Uterus (tissue), 4 donors: ENCODE data around the gene DDX24. TPM values are rescaled to one million over a fixed set of nuclear protein-coding genes. Genes with fewer than 3 reads are reported as not detected.

Experiments used
- DNase-seq, 2 donors: peaks; one replicate each; pipeline ENCODE4 v3.0.0-alpha.2; 2019 to 2020
- H3K27ac ChIP-seq, 2 donors: fragments of 200-600 bp; sonication (generic); 1 replicate in 1 of 2; 2 replicates in 1 of 2; pipeline ENCODE4 v1.5.1; 2016 to 2018
- H3K27me3 ChIP-seq, 2 donors: fragments of 200-600 bp; sonication (generic); one replicate each; pipeline ENCODE4 v1.5.1; 2018 to 2019; ENCODE audit warnings: control low read depth in 1 of 2
- H3K36me3 ChIP-seq, 2 donors: fragments of 200-600 bp; sonication (generic); one replicate each; pipeline ENCODE4 v1.5.1; 2019; ENCODE audit warnings: control low read depth in 1 of 2
- H3K4me1 ChIP-seq, 2 donors: fragments of 200-600 bp; sonication (generic); one replicate each; pipeline ENCODE4 v1.5.1; 2018 to 2019; ENCODE audit warnings: control low read depth in 1 of 2
- H3K4me3 ChIP-seq, 2 donors: fragments of 200-600 bp; sonication (generic); 1 replicate in 1 of 2; 2 replicates in 1 of 2; pipeline ENCODE4 v1.5.1; 2018 to 2019; ENCODE audit warnings: mild to moderate bottlenecking in 1 of 2
- H3K9me3 ChIP-seq, 2 donors: fragments of 200-600 bp; sonication (generic); one replicate each; pipeline ENCODE4 v1.5.1; 2019; ENCODE audit warnings: control low read depth in 1 of 2
- POLR2A ChIP-seq, 2 donors: fragments of 450-650 bp; IDR thresholded peaks; one replicate each; pipeline ENCODE4 v1.6.1; 2016; ENCODE audit warnings: antibody characterized with exemption in 2 of 2, mild to moderate bottlenecking in 1 of 2, moderate library complexity in 1 of 2
- intact Hi-C: fragments of 100-400 bp; cut with DNase I; formaldehyde crosslinking; loops from one replicate; pipeline ENCODE4 v1.15.1; 2023; ENCODE audit warnings: low total_unique reads
- total RNA-seq, 4 donors: library from RNA; depleted of rRNA in 3 of 4; stranded (reverse); fragments of >200 nt in 3 of 4; gene quantifications; one replicate each; pipeline versions ENCODE4 v1.1.0 to v1.2.4, GENCODE V29; 2014 to 2023
- TF ChIP-seq, protein P1 (sequence below), 4 experiments: fragments of 200-600 bp in 2 of 4; fragments of 450-650 bp in 2 of 4; sonication (generic) in 2 of 4; IDR thresholded peaks; one replicate each; pipeline ENCODE4 v1.5.1; 2016 to 2019; ENCODE audit warnings: antibody characterized with exemption in 4 of 4, mild to moderate bottlenecking in 2 of 4, moderate library complexity in 1 of 4
- donor health status: DM: yes; HTN: yes; CAD: no.

The DDX24 gene
- total RNA-seq, 4 donors from 2014 or later: 55.6 to 223 (median 116) TPM

DNA sequence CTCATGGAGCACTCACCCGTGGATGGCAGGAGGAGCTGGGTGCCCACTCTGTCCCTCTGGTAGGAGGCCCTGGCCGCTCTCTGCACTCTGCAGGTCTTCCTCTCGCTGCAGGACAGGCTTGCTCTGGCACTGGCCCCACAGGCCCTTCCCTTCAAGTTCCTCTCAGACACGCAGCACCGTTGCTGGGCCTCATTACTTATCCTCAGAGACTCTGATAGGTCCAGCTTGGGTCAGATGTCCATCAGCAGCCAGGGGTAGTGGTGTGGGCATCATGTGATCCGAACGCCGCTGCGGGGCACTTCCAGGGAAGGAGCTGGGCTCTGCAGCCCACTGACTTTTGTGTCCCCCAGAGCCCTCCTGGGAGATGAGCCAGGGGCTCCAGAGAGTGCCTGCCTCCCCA is 43.0 kb downstream of the DDX24 start:
- Histone ChIP-seq H3K36me3 (no peaks in the 10 kb centered on the region), H3K4me1 (no peaks in the 10 kb centered on the region), H3K9me3 (no peaks in the 10 kb centered on the region), H3K27me3 (no peaks in the 10 kb centered on the region), H3K27ac (no peak overlapping the region), H3K4me3 (no peak overlapping the region)
- intact Hi-C loops: loop anchor here (2.0 kb wide), 1 partner anchor 99 kb away; no protein-coding TSS in a partner anchor
- DNase-seq: no peak
- TF ChIP-seq, protein P1, sequence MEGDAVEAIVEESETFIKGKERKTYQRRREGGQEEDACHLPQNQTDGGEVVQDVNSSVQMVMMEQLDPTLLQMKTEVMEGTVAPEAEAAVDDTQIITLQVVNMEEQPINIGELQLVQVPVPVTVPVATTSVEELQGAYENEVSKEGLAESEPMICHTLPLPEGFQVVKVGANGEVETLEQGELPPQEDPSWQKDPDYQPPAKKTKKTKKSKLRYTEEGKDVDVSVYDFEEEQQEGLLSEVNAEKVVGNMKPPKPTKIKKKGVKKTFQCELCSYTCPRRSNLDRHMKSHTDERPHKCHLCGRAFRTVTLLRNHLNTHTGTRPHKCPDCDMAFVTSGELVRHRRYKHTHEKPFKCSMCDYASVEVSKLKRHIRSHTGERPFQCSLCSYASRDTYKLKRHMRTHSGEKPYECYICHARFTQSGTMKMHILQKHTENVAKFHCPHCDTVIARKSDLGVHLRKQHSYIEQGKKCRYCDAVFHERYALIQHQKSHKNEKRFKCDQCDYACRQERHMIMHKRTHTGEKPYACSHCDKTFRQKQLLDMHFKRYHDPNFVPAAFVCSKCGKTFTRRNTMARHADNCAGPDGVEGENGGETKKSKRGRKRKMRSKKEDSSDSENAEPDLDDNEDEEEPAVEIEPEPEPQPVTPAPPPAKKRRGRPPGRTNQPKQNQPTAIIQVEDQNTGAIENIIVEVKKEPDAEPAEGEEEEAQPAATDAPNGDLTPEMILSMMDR (IDR thresholded peaks at IDR 0.05): no peak
- no peak for TF ChIP-seq POLR2A (IDR thresholded peaks at IDR 0.05)

DNA sequence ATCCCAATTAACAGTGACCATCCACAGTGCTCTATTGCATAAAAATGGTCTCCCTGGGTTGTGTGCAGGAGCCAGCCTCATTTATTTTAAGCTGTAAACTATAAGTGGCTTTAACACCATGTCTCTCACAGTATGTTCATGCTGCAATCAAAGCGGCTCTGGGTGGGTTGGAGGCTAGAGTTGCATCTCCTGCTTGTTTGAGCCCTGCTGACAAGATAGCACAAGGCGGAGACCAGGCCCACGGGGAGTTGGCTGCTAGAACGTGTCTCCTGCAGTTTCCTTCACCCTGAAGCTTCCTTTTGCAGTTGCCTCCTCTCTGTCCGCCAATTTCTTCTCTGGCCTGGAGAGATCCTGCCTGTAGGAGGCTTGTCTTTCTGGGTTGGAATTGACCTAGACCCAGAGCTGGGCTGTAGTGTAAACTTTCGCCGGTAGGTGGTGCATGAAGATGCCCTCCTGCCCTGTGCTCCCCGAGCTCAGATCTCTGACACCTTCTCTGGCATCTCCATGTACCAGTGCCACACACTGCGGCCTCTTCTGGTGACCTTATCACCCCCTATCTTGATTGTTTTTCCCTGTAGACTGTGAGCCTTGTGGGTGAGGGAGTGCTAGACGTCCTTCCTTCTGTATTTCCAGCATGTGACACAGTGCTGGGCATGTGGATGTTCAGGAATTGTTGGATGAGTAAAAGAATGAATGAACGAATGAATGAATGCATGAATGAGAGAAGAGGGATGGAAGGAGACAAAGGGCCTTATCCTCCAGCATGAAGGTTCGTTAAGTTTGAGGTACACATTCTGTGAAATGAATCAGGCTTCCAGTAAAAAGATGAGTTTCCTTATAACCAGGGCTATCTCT is 44.5 kb downstream of the DDX24 start:
- DNase-seq: peak; percentile 51 to 62
- no peak for TF ChIP-seq POLR2A (IDR thresholded peaks at IDR 0.05)
- TF ChIP-seq, protein P1 (IDR thresholded peaks at IDR 0.05): peak; percentile 59 to 80 (median 69)
- H3K27me3 ChIP-seq: no peaks in the 10 kb centered on the region
- no peaks in the 10 kb centered on the region for H3K9me3 ChIP-seq
- H3K27ac ChIP-seq: no peak overlapping the region
- intact Hi-C loops: loop anchor here (2.0 kb wide), 1 partner anchor 100 kb away; no protein-coding TSS in a partner anchor
- no peaks in the 10 kb centered on the region for H3K36me3 ChIP-seq
- H3K4me1 ChIP-seq: no peaks in the 10 kb centered on the region
- no peak overlapping the region for H3K4me3 ChIP-seq

DNA sequence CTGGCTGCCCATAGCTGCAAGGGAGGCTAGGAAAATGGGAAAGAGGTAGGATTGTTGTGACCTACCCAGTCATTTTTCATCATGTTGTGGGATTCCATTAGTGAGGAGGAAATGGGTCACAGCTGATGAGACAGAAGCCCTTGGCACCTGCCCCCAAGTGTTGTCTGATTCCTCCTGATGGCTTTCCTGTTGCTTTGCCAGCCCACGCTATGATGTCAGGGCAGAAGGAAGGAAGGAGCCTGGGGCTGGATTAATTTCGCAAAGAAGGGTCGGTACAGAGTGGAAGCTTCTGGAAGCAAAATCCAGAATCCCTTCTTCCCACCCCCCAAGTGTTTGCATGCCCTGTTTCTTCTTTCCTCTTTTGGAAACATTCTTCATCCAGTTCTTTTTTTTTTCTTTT is 46.1 kb downstream of the DDX24 start:
- intact Hi-C loops: no loop called here
- H3K27ac ChIP-seq: no peak overlapping the region
- DNase-seq: no peak
- no peaks in the 10 kb centered on the region for H3K9me3 ChIP-seq
- no peaks in the 10 kb centered on the region for H3K27me3 ChIP-seq
- H3K36me3 ChIP-seq: no peaks in the 10 kb centered on the region
- H3K4me3 ChIP-seq: no peak overlapping the region
- no peak for TF ChIP-seq POLR2A (IDR thresholded peaks at IDR 0.05)
- TF ChIP-seq, protein P1 (IDR thresholded peaks at IDR 0.05): no peak
- H3K4me1 ChIP-seq: no peaks in the 10 kb centered on the region

DNA sequence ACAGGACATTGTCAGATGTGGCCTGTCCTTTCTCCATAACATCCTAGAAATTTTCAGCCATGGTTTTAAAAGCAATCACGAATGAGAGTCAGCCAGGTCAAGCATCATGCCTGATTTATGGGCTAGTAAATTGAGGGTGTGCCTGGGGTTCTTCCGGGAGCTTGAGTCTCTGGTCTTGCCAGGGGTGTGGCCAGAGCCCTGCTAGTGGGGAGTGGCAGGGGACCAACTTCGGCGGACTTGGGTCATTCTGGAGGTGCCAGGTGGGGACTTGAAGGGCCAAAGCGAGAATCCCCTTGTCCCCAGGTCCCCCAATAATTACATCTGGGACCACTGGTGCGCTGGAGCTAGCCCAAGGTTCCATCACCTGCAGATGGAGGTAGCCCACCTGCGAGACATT is 49.1 kb downstream of the DDX24 start:
- intact Hi-C loops: no loop called here
- Histone ChIP-seq H3K4me1 (no peaks in the 10 kb centered on the region), H3K27me3 (no peaks in the 10 kb centered on the region), H3K4me3 (no peak overlapping the region), H3K27ac (no peak overlapping the region), H3K36me3 (no peaks in the 10 kb centered on the region), H3K9me3 (no peaks in the 10 kb centered on the region)
- DNase-seq: no peak
- TF ChIP-seq POLR2A (IDR thresholded peaks at IDR 0.05): no peak
- TF ChIP-seq, protein P1 (IDR thresholded peaks at IDR 0.05): no peak

DNA sequence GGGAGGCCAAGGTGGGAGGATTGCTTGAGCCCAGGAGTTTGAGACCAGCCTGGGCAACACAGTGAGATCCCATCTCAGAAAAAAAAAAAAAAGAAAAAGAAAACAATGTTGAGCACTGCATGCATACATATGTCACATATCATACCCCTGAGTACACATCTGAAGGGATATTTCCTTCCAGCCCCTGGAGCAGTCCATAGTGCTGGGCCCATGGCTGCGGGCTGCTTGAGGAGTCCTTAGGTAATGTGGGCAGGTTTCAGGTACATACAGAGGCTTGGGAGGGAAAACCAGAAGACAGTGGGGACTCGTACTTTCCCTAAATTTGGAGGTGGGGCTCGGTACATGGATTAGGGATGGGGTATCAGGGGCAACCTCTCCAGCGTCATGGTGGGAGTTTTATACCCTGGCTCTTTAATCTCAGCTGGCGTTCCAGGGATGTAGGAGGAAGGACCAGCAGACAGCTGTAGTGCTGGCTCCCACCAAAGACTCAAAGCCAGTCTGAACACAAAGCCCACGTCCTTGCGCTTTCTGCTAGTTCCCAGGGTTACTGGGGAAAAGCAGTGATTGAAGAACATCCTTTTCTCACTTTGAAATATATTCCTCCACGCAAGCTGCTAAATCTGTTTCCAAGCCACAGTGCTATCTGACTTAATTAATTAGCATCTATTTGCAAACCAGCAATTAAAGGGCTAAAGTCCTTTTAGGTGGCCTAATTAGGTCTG is 49.7 kb downstream of the DDX24 start:
- Histone ChIP-seq H3K9me3 (no peaks in the 10 kb centered on the region), H3K36me3 (no peaks in the 10 kb centered on the region), H3K4me1 (no peaks in the 10 kb centered on the region), H3K27ac (no peak overlapping the region), H3K27me3 (no peaks in the 10 kb centered on the region), H3K4me3 (no peak overlapping the region)
- TF ChIP-seq, protein P1 (IDR thresholded peaks at IDR 0.05): no peak
- no peak for TF ChIP-seq POLR2A (IDR thresholded peaks at IDR 0.05)
- DNase-seq: no peak
- intact Hi-C loops: no loop called here
